HepG2 (cell line): ENCODE measurements around the gene KLC4. TPM values are rescaled to one million over a fixed set of nuclear protein-coding genes. Genes with fewer than 3 reads are reported as not detected.

ENCODE experiments used
- ATAC-seq: fragments of 200-7000 bp; cut with Tn5 transposase; 3 replicates; pipeline ENCODE4 v1.9.1; 2020; ENCODE audit warnings: mild to moderate bottlenecking, moderate library complexity
- BruUV-seq: library from RNA; stranded (reverse); fragments of 400-500 nt; replicated peaks from 2 replicates; lab custom pipeline; 2021; lab: Mats Ljungman, UMichigan
- CTCF ChIA-PET: fragments of 300-600 bp; formaldehyde crosslinking; extraction: SDS; loops from one replicate; lab custom pipeline; 2021; ENCODE audit warnings: low total read pairs, inconsistent platforms, low intra/inter-chr PET ratio; lab: Yijun Ruan, JAX
- POLR2A ChIA-PET: fragments of 350-600 bp; sonication (Branson Sonifier 250); formaldehyde crosslinking; loops from one replicate; lab custom pipeline; 2020; ENCODE audit warnings: antibody characterized with exemption, inconsistent platforms; lab: Yijun Ruan, JAX
- DNase-seq: peaks from one replicate; pipeline ENCODE4 v3.0.0-alpha.2; 2015; ENCODE audit warnings: low spot score
- FAIRE-seq: peaks from 3 replicates; lab custom pipeline; 2011; peaks lifted over from hg19 to GRCh38; lab: Jason Lieb, UNC
- H2AFZ ChIP-seq: one replicate; pipeline ENCODE4 v1.6.1; 2011; ENCODE audit warnings: low read length, inconsistent platforms
- H3K27ac ChIP-seq: fragments of 300-600 bp; 3 replicates; pipeline ENCODE4 v1.8.0; 2011; ENCODE audit warnings: mixed run types, mild to moderate bottlenecking, mixed read lengths, low read length, inconsistent platforms; ENCODE audit not compliant: insufficient read depth; ENCODE audit errors: extremely low read length
- H3K27me3 ChIP-seq, 2 experiments: fragments of 200-600 bp in 1 of 2; 2 replicates in 1 of 2; 3 replicates in 1 of 2; pipeline versions ENCODE4 v1.6.0 to v1.8.0; 2011; ENCODE audit warnings: low read length in 2 of 2, mild to moderate bottlenecking in 2 of 2, moderate library complexity in 2 of 2, inconsistent platforms in 1 of 2; ENCODE audit not compliant: insufficient read depth in 2 of 2, control insufficient read depth in 1 of 2
- H3K36me3 ChIP-seq, 2 experiments: fragments of 200-600 bp in 1 of 2; replicated peaks in 1 of 2; 2 replicates in 1 of 2; 3 replicates in 1 of 2; pipeline versions ENCODE4 v1.5.1 to v1.8.0; 2011; ENCODE audit warnings: low read length in 2 of 2, inconsistent platforms in 1 of 2; ENCODE audit not compliant: insufficient read depth in 2 of 2, control insufficient read depth in 1 of 2
- H3K4me1 ChIP-seq: 2 replicates; pipeline ENCODE4 v1.5.1; 2012; ENCODE audit warnings: low read length, inconsistent platforms; ENCODE audit not compliant: insufficient read depth
- H3K4me2 ChIP-seq: 2 replicates; pipeline ENCODE4 v1.6.0; 2011; ENCODE audit warnings: low read depth, low read length, inconsistent platforms
- H3K4me3 ChIP-seq, 3 experiments: fragments of 200-600 bp in 1 of 3; sonication (generic), shearing (Covaris generic) in 1 of 3; replicated peaks in 1 of 3; 2 replicates each; pipeline ENCODE4 v1.5.1; 2011 to 2016; ENCODE audit warnings: low read length in 3 of 3, inconsistent platforms in 2 of 3, low read depth in 2 of 3, mild to moderate bottlenecking in 2 of 3, control low read depth in 1 of 3, mixed read lengths in 1 of 3; ENCODE audit not compliant: insufficient read depth in 1 of 3
- H3K79me2 ChIP-seq: one replicate; pipeline ENCODE4 v1.6.1; 2011; ENCODE audit warnings: low read length, inconsistent platforms; ENCODE audit not compliant: insufficient read depth
- H3K9ac ChIP-seq: 2 replicates; pipeline ENCODE4 v1.6.0; 2011; ENCODE audit warnings: mild to moderate bottlenecking, low read depth, low read length, inconsistent platforms; ENCODE audit not compliant: insufficient read depth
- H3K9me3 ChIP-seq: 2 replicates; pipeline ENCODE4 v1.5.1; 2012; ENCODE audit warnings: mild to moderate bottlenecking, low read length
- H4K20me1 ChIP-seq: 2 replicates; pipeline ENCODE4 v1.6.0; 2011; ENCODE audit warnings: inconsistent platforms, mild to moderate bottlenecking, low read length, moderate library complexity; ENCODE audit not compliant: insufficient read depth
- AGO2 ChIP-seq: fragments of 200-400 bp; formaldehyde crosslinking; optimal IDR thresholded peaks from 2 replicates; pipeline ENCODE3; 2017; ENCODE audit warnings: mild to moderate bottlenecking, low read depth, low read length, moderate library complexity
- BATF2 ChIP-seq: sonication (generic); formaldehyde crosslinking; IDR thresholded peaks from 2 replicates; pipeline ENCODE4 v1.8.0; 2022; ENCODE audit warnings: mild to moderate bottlenecking, missing genetic modification reagents, moderate library complexity
- GABPA ChIP-seq, 2 experiments: IDR thresholded peaks; 2 replicates each; pipeline ENCODE4 v1.6.1; 2011 to 2016; ENCODE audit warnings: low read depth in 2 of 2, low read length in 1 of 2, missing biosample characterization in 1 of 2, missing genetic modification characterization in 1 of 2
- HNRNPH1 ChIP-seq: fragments of 200-400 bp; formaldehyde crosslinking; optimal IDR thresholded peaks from 2 replicates; pipeline ENCODE3; 2017; ENCODE audit warnings: mild to moderate bottlenecking, low read depth, low read length
- HOXD1 ChIP-seq: sonication (generic); formaldehyde crosslinking; IDR thresholded peaks from 2 replicates; pipeline ENCODE4 v1.5.0; 2020; ENCODE audit warnings: missing genetic modification reagents
- JARID2 ChIP-seq: sonication (generic); formaldehyde crosslinking; IDR thresholded peaks from 2 replicates; pipeline ENCODE4 v1.8.1; 2023; ENCODE audit warnings: missing genetic modification reagents, inconsistent platforms; ENCODE audit not compliant: insufficient replicate concordance
- MAFK ChIP-seq, 2 experiments: IDR thresholded peaks in 1 of 2; conservative IDR thresholded peaks in 1 of 2; 2 replicates each; pipeline ENCODE4 v1.6.1; 2011; ENCODE audit warnings: improper control_type of control experiment in 2 of 2, low read length in 2 of 2
- SMYD3 ChIP-seq: sonication (generic); formaldehyde crosslinking; IDR thresholded peaks from 2 replicates; pipeline ENCODE4 v1.8.1; 2023; ENCODE audit warnings: mild to moderate bottlenecking, missing genetic modification reagents
- ZFP82 ChIP-seq: sonication (generic); formaldehyde crosslinking; IDR thresholded peaks from 2 replicates; pipeline ENCODE4 v1.5.1; 2020; ENCODE audit warnings: mild to moderate bottlenecking, missing genetic modification reagents, borderline replicate concordance
- ZNF12 ChIP-seq: sonication (generic); formaldehyde crosslinking; IDR thresholded peaks from 2 replicates; pipeline ENCODE4 v1.5.0; 2020; ENCODE audit warnings: missing genetic modification reagents
- ZNF333 ChIP-seq: sonication (generic); formaldehyde crosslinking; IDR thresholded peaks from 2 replicates; pipeline ENCODE4 v1.4.0; 2020; ENCODE audit warnings: mild to moderate bottlenecking, missing genetic modification reagents, borderline replicate concordance
- ZNF335 ChIP-seq: sonication (generic); formaldehyde crosslinking; IDR thresholded peaks from 2 replicates; pipeline ENCODE4 v1.4.0; 2020; ENCODE audit warnings: missing genetic modification reagents
- ZNF484 ChIP-seq: sonication (generic); formaldehyde crosslinking; IDR thresholded peaks from 2 replicates; pipeline ENCODE4 v1.5.1; 2020; ENCODE audit warnings: mild to moderate bottlenecking, low read depth, missing genetic modification reagents, borderline replicate concordance
- ZNF564 ChIP-seq: sonication (generic); formaldehyde crosslinking; IDR thresholded peaks from 2 replicates; pipeline ENCODE4 v1.8.1; 2023; ENCODE audit warnings: mild to moderate bottlenecking, missing genetic modification reagents
- ZNF589 ChIP-seq: sonication (generic); formaldehyde crosslinking; conservative IDR thresholded peaks from 2 replicates; pipeline ENCODE4 v1.8.0; 2022; ENCODE audit warnings: mild to moderate bottlenecking, moderate library complexity, missing genetic modification reagents
- ZNF616 ChIP-seq: sonication (generic); formaldehyde crosslinking; IDR thresholded peaks from 2 replicates; pipeline ENCODE4 v1.5.0; 2020; ENCODE audit warnings: low read depth, mild to moderate bottlenecking, missing genetic modification reagents
- ZNF672 ChIP-seq: sonication (generic); formaldehyde crosslinking; IDR thresholded peaks from 2 replicates; pipeline ENCODE4 v1.8.1; 2022; ENCODE audit warnings: missing genetic modification reagents
- ZNF790 ChIP-seq: sonication (generic); formaldehyde crosslinking; IDR thresholded peaks from 2 replicates; pipeline ENCODE4 v1.8.0; 2022; ENCODE audit warnings: missing genetic modification reagents, mild to moderate bottlenecking, borderline replicate concordance
- ZNF878 ChIP-seq: sonication (generic); formaldehyde crosslinking; IDR thresholded peaks from 2 replicates; pipeline ENCODE4 v1.8.1; 2023; ENCODE audit warnings: mild to moderate bottlenecking, missing genetic modification reagents, moderate library complexity
- ZSCAN30 ChIP-seq: sonication (generic); formaldehyde crosslinking; IDR thresholded peaks from 2 replicates; pipeline ENCODE4 v1.5.0; 2020; ENCODE audit warnings: mild to moderate bottlenecking, missing genetic modification reagents
- WGBS: methylation state at CpG from one replicate; pipeline ENCODE4 v1.1.6; 2017; ENCODE audit warnings: low lambda C conversion rate; 5-methylcytosine and 5-hydroxymethylcytosine counted together
- in situ Hi-C: cut with HindIII; loops from 2 replicates; pipeline ENCODE4 v1.10.0; 2017; ENCODE audit warnings: low pct_unique_long_range_greater_than_20kb; ENCODE audit not compliant: extremely low pct_ligation_motif_present
- intact Hi-C: fragments of 100-400 bp; cut with micrococcal nuclease; formaldehyde crosslinking; loops from one replicate; pipeline ENCODE4 v1.10.0; 2022; ENCODE audit not compliant: unreplicated experiment
- polyA plus RNA-seq, 8 experiments: library from polyadenylated mRNA; depleted of rRNA in 3 of 8; stranded (reverse) in 7 of 8; unstranded in 1 of 8; fragments of >200 nt; fragmentation: Illumina TruSeq in 4 of 8; extraction: Trizol in 4 of 8; gene quantifications; 2 replicates each; pipeline versions ENCODE4 v1.2.1 to v1.2.3, GENCODE V29; 2011 to 2016; ENCODE audit warnings: low read depth in 4 of 8, missing spikeins in 1 of 8, mixed read lengths in 1 of 8; ENCODE audit not compliant: insufficient read depth in 1 of 8
- total RNA-seq, 5 experiments: library from RNA; depleted of rRNA; stranded (reverse); fragments of >200 nt; fragmentation: Illumina TruSeq; extraction: Trizol; gene quantifications; 2 replicates each; pipeline ENCODE4 v1.2.3, GENCODE V29; 2016; ENCODE audit warnings: low read depth in 1 of 5
- TF ChIP-seq, protein P1 (sequence below): sonication (generic); formaldehyde crosslinking; IDR thresholded peaks from 2 replicates; pipeline ENCODE4 v1.5.1; 2020; ENCODE audit warnings: missing genetic modification reagents, mild to moderate bottlenecking, borderline replicate concordance
- TF ChIP-seq, protein P2 (sequence below): sonication (generic); formaldehyde crosslinking; IDR thresholded peaks from 2 replicates; pipeline ENCODE4 v1.5.0; 2020; ENCODE audit warnings: missing genetic modification reagents, mild to moderate bottlenecking, borderline replicate concordance

The KLC4 gene
- total and polyA plus RNA-seq, 2 of the 13 experiments (the other 11 are each of a cell fraction or from before 2014, with no cell fraction given), result 45.4 to 70.4 TPM

DNA sequence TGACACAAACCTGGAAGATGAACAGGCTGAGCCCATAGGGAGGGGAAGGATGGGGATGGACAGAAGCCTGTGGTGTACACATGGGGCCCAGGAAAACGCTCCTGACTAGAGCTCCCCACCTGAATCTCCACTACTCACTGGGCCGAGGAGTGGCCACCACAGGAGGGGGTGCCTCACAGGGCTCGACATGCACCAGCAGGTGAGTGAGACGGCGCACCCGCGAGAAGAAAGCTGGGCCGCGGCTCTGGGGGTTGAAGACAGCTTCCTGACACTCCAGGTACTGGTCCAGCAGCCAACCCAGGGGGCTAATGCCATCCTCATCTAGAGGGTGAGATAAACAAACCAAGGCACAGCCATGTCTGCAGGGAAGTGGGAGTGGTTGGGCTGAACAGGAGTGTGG, 16.1 kb upstream of the KLC4 start (continued):
- TF ChIP-seq SMYD3 (CRISPR knock-in tag), result no peak
- TF ChIP-seq ZSCAN30, result no peak
- no peak for TF ChIP-seq HNRNPH1
- no peak for TF ChIP-seq ZNF616
- TF ChIP-seq AGO2, result peak; percentile 62
- TF ChIP-seq, protein P1, sequence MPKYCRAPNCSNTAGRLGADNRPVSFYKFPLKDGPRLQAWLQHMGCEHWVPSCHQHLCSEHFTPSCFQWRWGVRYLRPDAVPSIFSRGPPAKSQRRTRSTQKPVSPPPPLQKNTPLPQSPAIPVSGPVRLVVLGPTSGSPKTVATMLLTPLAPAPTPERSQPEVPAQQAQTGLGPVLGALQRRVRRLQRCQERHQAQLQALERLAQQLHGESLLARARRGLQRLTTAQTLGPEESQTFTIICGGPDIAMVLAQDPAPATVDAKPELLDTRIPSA (CRISPR knock-in tag), result no peak
- TF ChIP-seq ZNF484 (CRISPR knock-in tag), result no peak
- no peak for TF ChIP-seq ZNF672 (CRISPR knock-in tag)
- TF ChIP-seq BATF2 (CRISPR knock-in tag), result no peak
- TF ChIP-seq MAFK (conservative IDR thresholded peaks at IDR 0.05 in 1 of 2, IDR thresholded peaks at IDR 0.05 in 1 of 2; ENCODE audit: low read length in 2 of 2), result no peak
- no peak for TF ChIP-seq ZNF790
- no peak for TF ChIP-seq ZNF589

DNA sequence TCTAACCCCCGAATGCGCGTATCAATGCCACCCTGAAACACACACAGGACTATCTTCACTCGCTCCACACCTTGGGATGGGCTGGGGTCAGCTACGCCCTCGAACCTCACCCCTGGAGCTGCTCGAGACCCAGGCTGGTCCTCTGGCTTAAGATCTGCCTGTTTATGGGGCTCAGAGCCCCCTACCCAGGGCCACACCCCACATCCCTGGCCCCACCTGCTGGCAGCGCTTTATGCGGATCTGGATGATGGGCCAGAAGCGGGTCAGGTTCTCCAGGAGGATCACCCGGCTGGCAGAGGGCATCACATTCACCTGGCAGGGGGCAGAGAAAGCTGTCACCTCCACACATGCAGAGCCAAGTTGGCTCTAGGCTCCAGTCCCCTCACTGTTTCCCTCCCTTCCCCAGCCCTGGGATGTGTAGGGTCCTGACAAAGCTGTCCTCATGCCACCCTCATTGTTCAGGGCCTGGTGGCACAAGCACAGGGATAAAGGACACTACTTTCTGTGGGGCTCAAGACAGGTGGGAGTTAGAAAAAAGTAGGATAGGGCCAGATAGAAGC, 14.0 kb upstream of the KLC4 start:
- WGBS, result 97% methylated on average over 11 of the region's 11 CpGs
- no peak overlapping the region for H3K27ac ChIP-seq
- H3K9ac ChIP-seq, result no peak overlapping the region
- peaks cover 2% of the 10 kb centered on the region for H3K4me1 ChIP-seq
- no peak; the same call in 2 of the 3 replicates for ATAC-seq
- DNase-seq, result no peak
- no peaks in the 10 kb centered on the region for H3K9me3 ChIP-seq
- H4K20me1 ChIP-seq, result no peaks in the 10 kb centered on the region
- no peak for FAIRE-seq
- H3K36me3 ChIP-seq, result peaks cover 50 to 80% of the 10 kb centered on the region in 2 experiments
- no peak overlapping the region for H2AFZ ChIP-seq
- ChIA-PET POLR2A (interaction anchor here (0.9 to 2.2 kb wide), 3 partner anchors 8 to 15 kb away, joined by 4 to 5 read pairs (median 4); partner anchors contain the start of genes CUL7, KLC4 and MRPL2), CTCF (no interaction called here)
- BruUV-seq, result no TSS peak
- H3K27me3 ChIP-seq, result no peaks in the 10 kb centered on the region
- in situ Hi-C loops, result no loop called here
- no peak overlapping the region for H3K4me3 ChIP-seq
- peaks cover 3% of the 10 kb centered on the region for H3K79me2 ChIP-seq
- intact Hi-C loops, result no loop called here
- H3K4me2 ChIP-seq, result no peak overlapping the region
- TF ChIP-seq, protein P2, sequence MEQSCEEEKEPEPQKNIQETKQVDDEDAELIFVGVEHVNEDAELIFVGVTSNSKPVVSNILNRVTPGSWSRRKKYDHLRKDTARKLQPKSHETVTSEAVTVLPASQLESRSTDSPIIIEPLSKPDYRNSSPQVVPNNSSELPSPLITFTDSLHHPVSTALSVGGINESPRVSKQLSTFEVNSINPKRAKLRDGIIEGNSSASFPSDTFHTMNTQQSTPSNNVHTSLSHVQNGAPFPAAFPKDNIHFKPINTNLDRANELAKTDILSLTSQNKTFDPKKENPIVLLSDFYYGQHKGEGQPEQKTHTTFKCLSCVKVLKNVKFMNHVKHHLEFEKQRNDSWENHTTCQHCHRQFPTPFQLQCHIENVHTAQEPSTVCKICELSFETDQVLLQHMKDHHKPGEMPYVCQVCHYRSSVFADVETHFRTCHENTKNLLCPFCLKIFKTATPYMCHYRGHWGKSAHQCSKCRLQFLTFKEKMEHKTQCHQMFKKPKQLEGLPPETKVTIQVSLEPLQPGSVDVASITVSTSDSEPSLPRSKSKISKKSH, result 0 out of 2 replicates have a peak, but pooled peaks have one; percentile 20
- no peak for TF ChIP-seq GABPA (IDR thresholded peaks at IDR 0.05; ENCODE audit: low read depth, low read length)
- no peak for TF ChIP-seq GABPA (CRISPR knock-in tag; IDR thresholded peaks at IDR 0.05; ENCODE audit: low read depth)
- no peak for TF ChIP-seq ZNF12 (CRISPR knock-in tag)
- no peak for TF ChIP-seq ZNF878 (CRISPR knock-in tag)
- TF ChIP-seq ZNF564 (CRISPR knock-in tag), result no peak
- no peak for TF ChIP-seq ZNF333 (CRISPR knock-in tag)
- no peak for TF ChIP-seq ZNF335
- peak; percentile 49 for TF ChIP-seq AGO2
- no peak for TF ChIP-seq ZFP82
- no peak for TF ChIP-seq ZNF790
- no peak for TF ChIP-seq JARID2
- no peak for TF ChIP-seq HOXD1 (CRISPR knock-in tag)
